GM15510 (cell line): ENCODE results near the gene LDAF1.

Source experiments
- POLR2A ChIP-seq: IDR thresholded peaks from 3 replicates; pipeline ENCODE4 v1.6.1; 2011; ENCODE audit warnings: borderline replicate concordance; ENCODE audit not compliant: insufficient read length; ENCODE audit errors: extremely low read depth

LDAF1 gene

DNA sequence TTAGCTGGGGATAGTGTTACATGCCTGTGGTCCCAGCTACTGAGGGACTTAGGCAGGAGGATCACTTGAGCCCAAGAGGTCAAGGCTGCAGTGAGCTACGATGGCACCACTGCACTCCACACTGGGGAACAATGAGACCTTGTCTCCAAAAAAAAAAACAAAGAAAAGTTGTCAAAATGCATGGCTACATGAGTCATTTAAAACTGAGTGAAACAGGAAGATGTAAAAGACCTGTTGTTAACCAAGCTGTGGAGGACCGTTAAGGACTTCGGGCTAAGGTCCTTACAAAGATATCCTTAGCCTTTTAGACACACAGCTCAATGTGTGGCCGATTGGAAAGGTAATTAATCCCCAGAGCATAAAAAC is 27.8 kb downstream of the LDAF1 start:
- no peak for TF ChIP-seq POLR2A

DNA sequence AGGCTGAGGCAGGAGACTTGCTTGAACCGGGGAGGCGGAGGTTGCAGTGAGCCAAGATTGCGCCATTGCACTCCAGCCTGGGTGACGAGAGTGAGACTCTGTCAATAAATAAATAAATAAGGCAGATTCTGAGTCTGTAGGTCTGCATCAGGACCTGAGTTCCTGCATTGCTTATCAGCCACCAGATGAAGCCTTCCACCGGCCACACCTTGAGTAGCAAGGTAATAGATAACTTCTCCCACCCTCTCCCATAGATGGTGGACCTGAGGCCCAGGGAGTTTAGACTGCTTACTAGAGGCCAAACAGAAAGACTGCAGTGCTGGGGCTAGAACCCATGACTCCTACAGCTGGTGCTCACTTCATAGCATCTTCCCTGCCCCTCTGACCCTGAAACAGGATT is 30.8 kb downstream of the LDAF1 start:
- no peak for TF ChIP-seq POLR2A

DNA sequence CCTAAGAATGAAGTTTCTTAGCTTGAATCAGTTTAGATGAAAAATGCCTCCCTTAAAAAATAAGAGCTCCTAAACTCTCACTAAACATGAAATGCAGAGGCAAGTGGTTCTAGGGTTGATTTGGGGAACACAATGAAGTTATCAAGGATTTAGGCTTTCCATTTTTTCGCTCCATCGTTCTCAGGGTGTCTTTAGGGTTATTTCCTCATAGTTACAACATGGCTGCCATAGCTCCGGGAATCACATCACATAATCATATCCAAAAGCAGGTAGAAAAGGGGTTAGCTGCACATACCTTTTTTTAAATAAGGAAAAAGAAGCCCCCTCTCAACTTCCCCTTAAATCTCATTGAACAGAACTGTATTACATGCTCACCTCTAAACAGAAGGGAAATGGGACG is 31.5 kb downstream of the LDAF1 start:
- no peak for TF ChIP-seq POLR2A

DNA sequence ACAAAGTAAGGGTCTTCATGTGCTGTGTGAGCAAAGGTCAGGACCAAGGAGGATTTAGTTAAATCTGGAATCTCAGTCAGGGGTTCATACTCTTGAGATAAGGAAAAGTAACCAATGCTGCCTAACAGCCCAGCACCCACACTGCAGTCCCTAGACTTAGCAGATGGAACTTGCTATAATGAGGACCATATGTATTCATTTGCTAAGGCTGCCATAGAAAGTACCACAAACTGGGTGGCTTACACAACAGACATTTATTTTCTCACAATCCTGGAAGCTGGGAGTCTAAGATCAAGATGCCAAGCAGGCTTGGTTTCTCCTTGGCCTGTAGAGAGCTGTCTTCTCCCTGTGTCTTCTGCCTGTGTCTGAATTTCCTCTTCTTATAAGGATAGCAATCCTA is 32.1 kb downstream of the LDAF1 start:
- no peak for TF ChIP-seq POLR2A

DNA sequence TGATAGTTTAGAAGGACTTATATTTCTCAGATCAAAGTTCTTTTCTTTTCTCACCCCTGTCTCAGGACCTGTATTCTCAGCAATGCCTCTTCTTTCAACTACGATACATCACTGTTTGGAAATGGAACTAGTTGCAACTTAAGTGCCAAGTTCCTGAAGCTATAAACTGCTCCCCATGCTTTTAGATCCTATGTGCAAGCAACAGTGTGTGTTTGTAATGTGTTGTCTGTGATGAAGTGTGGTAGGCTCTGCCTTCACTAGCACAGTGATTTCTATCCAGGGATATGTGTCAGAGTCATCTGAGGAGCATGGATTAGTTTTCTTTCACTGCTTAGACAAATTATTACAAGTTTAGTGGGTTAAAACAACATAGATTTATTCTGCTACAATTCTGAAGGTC is 34.5 kb downstream of the LDAF1 start:
- TF ChIP-seq POLR2A = no peak

DNA sequence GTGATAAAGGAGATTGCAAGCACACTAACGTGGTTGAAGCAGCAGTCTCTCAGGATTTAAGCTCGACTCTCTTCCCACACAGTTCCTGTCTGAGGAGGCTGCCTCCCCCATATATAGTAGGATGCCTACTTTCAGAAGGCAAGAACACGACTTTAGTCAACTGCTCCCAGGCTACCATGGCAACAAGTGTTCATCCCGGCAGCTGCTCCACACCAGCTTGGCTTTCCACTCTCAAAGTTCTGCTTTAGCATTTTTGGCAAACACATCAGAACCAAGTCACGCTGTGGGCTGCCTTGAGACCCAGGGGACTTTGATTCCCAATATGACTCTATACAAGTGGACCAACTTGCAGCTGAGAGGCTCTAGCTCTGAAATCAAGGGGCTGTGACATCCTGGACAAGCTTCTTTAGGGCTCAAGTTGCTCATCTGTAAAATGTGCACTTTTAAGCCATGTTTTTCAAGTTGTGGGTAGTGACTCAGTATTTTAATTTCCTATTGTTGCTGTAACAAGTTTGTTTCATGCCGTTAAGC is 36.4 kb downstream of the LDAF1 start:
- TF ChIP-seq POLR2A = no peak

DNA sequence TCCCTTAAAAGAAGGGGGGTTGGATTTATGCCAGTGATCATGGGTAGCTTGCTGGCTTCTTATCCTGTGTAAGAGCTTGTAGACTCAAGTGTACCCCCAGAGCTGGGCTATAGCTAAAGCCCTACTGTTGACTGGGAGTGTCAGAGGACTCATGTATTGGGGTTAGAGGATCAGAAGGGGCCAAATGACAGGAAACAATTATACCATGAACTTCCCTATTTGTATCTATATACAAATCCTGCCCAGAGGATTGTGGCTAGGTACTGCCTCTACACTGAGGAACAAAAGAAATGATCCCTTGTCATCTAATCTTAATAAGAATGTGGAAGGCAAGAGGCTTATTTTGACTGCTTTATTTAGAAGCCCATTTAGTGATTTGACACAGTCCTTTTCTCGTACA is 38.6 kb downstream of the LDAF1 start:
- TF ChIP-seq POLR2A = no peak

DNA sequence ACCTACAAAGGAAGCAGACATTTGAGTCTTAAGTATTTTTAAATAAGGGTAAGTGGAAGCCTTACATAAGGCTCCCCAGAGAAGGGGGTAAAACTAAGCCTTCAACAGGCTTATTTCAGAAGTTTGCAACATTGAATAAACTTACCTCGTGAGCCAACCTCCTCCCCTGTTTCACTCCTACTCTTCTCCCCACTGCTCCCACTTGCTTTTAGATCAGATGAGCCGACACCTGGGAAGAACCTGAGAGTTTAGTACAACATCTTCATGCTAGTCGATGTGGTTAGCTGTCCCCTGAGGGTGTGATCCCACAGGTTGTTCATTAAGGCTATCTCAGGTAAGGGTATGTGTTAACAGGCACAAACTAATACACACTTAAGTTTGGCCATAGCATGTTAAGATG is 39.1 kb downstream of the LDAF1 start:
- TF ChIP-seq POLR2A = no peak

DNA sequence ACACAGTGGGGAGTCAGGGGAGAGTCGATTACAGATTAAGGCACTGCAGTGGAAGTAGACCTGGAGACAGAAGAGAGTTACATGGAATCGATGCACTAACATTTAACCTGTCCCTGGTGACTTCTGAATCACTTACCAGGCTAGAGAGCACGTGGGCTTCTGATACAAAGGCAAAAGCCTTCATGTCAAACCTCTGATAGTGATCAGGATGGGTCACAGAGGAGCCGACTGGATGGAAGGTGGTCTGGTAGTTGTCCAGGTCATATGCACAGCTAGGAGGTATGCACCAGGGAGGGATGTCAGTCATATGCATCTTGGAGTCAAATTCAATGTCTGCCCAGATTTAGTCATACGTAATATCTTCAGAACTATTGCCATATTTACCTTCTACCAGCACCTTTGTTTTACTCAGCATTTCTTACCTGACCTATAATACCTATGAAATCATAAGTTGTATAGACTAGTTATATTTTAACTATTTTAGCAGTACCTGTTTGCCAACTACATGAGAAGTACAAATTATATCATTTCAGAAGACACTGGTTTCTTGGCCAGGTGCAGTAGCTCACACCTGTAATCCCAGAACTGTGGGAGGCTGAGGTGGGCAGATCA is 41.2 kb downstream of the LDAF1 start:
- no peak for TF ChIP-seq POLR2A

DNA sequence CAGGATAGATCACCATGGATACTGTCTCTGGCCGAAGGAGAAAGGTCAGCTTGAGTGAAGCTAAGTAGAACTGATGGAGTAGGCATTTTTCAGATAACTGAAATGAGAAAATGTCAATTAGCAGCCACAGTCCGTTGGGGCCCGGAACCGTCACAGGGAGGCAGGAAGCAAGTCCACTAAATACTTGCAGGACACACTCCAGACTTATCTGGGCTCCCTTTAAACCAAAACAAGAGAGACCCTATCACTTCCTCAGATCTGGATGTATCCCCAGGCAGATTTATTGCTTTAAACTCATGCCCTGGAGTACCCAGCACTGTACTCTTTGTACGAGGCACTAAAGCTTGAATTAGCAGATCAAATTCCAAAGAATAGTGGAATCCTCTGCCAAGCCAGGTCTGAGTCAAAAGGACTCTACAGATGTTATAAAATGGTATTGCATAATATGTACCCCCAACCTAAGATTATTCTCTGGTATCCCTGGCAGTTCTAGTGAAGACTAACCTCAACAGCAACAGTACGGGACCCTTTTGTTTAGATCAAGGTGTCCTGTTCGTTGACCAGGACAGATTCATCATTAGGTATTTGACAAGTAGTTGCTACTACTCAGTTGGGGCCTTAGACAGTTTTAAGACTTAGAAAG is 44.8 kb downstream of the LDAF1 start:
- no peak for TF ChIP-seq POLR2A

DNA sequence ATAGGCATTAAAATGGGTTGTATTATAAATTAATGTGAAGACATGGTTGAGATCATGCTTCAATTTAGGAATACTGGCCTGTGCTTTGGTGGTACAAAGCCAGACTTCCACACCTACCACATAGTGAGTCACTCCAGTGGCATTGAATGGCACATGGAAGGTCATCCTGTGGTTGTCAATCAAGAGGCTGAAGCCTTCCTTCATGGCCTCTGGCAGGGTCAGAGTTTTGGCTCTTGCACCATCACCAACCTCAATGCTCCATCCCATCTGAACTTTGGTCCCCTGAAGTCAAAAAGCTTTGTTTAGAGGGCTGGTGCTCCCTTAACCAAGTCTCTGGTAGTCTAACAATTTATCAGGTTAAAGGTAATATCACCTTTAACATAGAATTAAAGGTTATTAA is 46.8 kb downstream of the LDAF1 start:
- TF ChIP-seq POLR2A = no peak

DNA sequence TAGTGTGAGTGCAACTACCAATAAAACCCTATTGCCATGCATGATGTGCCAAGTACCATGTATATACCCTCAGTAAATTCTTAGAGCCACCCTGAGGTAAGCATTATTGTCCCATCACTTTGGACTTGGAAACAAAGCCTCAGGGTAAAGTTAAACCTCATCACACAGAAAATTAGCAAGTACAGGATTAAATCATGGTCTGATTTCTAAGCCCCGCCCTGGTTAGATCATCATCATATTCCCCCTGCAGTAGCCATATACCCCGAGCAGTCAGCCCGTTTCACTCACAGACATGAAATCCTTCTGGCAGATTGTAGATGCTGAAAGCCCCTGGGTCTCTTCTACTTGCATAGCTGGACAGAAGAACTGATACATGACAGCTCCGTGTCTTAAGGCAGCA is 48.1 kb downstream of the LDAF1 start:
- TF ChIP-seq POLR2A = no peak

DNA sequence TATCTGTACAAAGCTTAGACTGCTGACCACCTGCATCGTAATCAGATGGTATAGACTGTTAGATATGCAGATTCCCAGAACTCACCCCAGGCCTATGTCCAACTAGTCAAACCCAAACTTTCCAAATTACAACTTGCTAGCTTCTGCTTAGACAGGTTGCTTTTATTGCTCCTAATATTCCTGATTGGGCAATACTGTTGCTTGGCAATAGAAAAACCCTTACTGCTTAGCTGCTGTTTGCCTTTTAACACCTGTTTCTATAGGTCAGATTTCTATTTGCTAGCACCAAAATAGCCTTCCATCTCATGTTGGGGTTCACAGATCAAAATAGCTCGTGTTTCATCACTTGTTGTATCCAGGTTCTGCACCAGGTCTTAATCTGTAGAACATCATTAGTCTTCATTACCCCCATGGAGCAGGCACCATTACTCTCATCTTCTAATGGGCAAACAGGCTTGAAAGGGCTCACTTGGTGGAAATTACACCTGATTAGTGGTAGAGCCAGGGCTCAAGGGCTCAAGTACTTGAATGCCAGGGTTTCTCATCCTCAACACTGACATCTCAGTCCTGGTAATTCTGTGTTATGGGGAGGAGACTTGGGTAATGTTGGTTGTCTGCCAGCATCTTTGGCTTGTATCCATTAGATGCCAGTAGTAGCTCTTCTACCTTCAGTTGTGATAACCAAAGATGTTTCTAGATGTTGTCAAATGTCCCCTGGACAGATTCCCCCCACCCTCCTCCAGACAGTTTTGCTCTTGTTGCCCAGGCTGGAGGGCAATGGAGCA is 50.2 kb downstream of the LDAF1 start:
- TF ChIP-seq POLR2A = no peak

DNA sequence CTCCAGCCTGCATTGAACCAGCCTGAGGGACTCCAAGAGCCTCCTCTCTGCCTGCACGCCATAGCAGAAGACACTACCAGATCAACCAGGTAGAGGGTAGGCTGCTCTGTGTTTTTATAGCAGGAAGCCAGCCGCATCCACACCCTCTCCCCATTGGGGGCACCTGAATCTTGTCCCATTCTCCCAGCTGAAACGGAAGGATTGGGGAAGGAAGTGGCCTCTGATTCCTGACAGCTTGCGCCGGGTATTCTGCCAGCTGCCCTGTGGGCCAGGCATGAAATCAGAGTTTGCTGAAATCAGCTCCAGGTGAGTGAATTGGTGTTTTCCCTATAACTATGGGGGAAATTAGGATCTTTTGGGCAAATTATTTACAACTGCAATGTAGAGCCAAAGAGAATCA is 53.0 kb downstream of the LDAF1 start, which contains the start of gene ZP2:
Gene ZP2, minus strand, starts transcription at position 89 of the 400 bp plus-strand sequence. Its CDS starts 27 bp downstream, at position 62.
- no peak for TF ChIP-seq POLR2A

DNA sequence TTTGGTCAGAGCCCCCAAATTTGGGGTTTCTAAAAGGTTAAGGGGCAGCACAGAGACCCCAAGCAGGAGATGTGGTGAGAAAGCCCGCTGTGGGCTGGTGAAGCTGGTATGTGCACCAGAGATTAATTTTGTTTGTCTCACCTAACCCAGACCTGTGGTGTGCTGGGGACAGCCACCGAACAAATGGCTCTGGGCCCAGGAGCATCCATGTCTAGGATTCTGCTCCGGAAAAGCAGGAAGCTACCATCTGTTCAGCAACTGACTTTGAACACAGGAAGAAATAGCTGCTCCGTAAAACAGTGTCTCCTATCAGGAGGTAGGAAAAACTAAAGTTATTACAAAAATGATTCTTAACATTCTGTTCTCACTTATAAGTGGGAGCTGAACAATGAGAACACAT is 55.6 kb downstream of the LDAF1 start:
- no peak for TF ChIP-seq POLR2A
